HepG2 (cell line): ENCODE results near the gene MLLT11. TPM values are rescaled to one million over a fixed set of nuclear protein-coding genes. Genes with fewer than 3 reads are reported as not detected.

ENCODE experiments used
- ARID5B ChIP-seq: IDR thresholded peaks from 2 replicates; pipeline ENCODE4 v1.4.0; 2020; ENCODE audit warnings: mild to moderate bottlenecking, missing genetic modification reagents
- GABPB1 ChIP-seq: IDR thresholded peaks from 2 replicates; pipeline ENCODE4 v1.6.1; 2016; ENCODE audit warnings: mild to moderate bottlenecking, missing genetic modification reagents, moderate library complexity, missing compliant biosample characterization
- GLI4 ChIP-seq: sonication (generic); formaldehyde crosslinking; IDR thresholded peaks from 2 replicates; pipeline ENCODE4 v1.5.1; 2020; ENCODE audit warnings: missing genetic modification reagents, mild to moderate bottlenecking, moderate library complexity, borderline replicate concordance
- GMEB1 ChIP-seq: sonication (generic); formaldehyde crosslinking; IDR thresholded peaks from 2 replicates; pipeline ENCODE4 v1.5.1; 2020; ENCODE audit warnings: missing genetic modification reagents, mild to moderate bottlenecking, borderline replicate concordance
- KAT7 ChIP-seq: IDR thresholded peaks from 2 replicates; pipeline ENCODE4 v1.6.1; 2018; ENCODE audit warnings: borderline replicate concordance, missing compliant biosample characterization
- MYPOP ChIP-seq: sonication (generic); formaldehyde crosslinking; IDR thresholded peaks from 2 replicates; pipeline ENCODE4 v1.8.1; 2023; ENCODE audit warnings: mild to moderate bottlenecking, moderate library complexity, missing genetic modification reagents
- PBX2 ChIP-seq: IDR thresholded peaks from 2 replicates; pipeline ENCODE4 v1.6.1; 2016; ENCODE audit warnings: control low read depth
- PHF8 ChIP-seq: sonication (generic); formaldehyde crosslinking; IDR thresholded peaks from 2 replicates; pipeline ENCODE4 v1.5.0; 2020; ENCODE audit warnings: missing genetic modification reagents
- PPARG ChIP-seq: conservative IDR thresholded peaks from 2 replicates; pipeline ENCODE4 v1.6.1; 2016; ENCODE audit warnings: missing biosample characterization, missing genetic modification reagents
- PRDM4 ChIP-seq: sonication (generic); formaldehyde crosslinking; IDR thresholded peaks from 2 replicates; pipeline ENCODE4 v1.9.0; 2021; ENCODE audit warnings: missing genetic modification reagents, borderline replicate concordance
- PRMT3 ChIP-seq: sonication (generic); formaldehyde crosslinking; IDR thresholded peaks from 2 replicates; pipeline ENCODE4 v1.8.1; 2022; ENCODE audit warnings: low read depth, mild to moderate bottlenecking, moderate library complexity, missing genetic modification reagents, borderline replicate concordance
- SSRP1 ChIP-seq: IDR thresholded peaks from 2 replicates; pipeline ENCODE4 v1.6.1; 2016; ENCODE audit warnings: control low read depth
- ZNF234 ChIP-seq: sonication (generic); formaldehyde crosslinking; conservative IDR thresholded peaks from 2 replicates; pipeline ENCODE4 v1.5.1; 2020; ENCODE audit warnings: mild to moderate bottlenecking, missing genetic modification reagents
- ZNF335 ChIP-seq: sonication (generic); formaldehyde crosslinking; IDR thresholded peaks from 2 replicates; pipeline ENCODE4 v1.4.0; 2020; ENCODE audit warnings: missing genetic modification reagents
- ZNF431 ChIP-seq: sonication (generic); formaldehyde crosslinking; IDR thresholded peaks from 2 replicates; pipeline ENCODE4 v1.9.0; 2022; ENCODE audit warnings: missing genetic modification reagents, low read depth, mild to moderate bottlenecking, borderline replicate concordance
- ZNF446 ChIP-seq: sonication (generic); formaldehyde crosslinking; IDR thresholded peaks from 2 replicates; pipeline ENCODE4 v1.5.0; 2020; ENCODE audit warnings: mild to moderate bottlenecking, missing genetic modification reagents
- ZNF547 ChIP-seq: sonication (generic); formaldehyde crosslinking; IDR thresholded peaks from 2 replicates; pipeline ENCODE4 v1.5.1; 2020; ENCODE audit warnings: mild to moderate bottlenecking, missing genetic modification reagents
- ZNF614 ChIP-seq: IDR thresholded peaks from 2 replicates; pipeline ENCODE4 v1.6.1; 2018; ENCODE audit warnings: missing biosample characterization, missing genetic modification reagents, inconsistent platforms, borderline replicate concordance
- ZNF792 ChIP-seq: IDR thresholded peaks from 2 replicates; pipeline ENCODE4 v1.6.1; 2016
- polyA plus RNA-seq, 8 experiments: library from polyadenylated mRNA; depleted of rRNA in 3 of 8; stranded (reverse) in 7 of 8; unstranded in 1 of 8; fragments of >200 nt; fragmentation: Illumina TruSeq in 4 of 8; extraction: Trizol in 4 of 8; gene quantifications; 2 replicates each; pipeline versions ENCODE4 v1.2.1 to v1.2.3, GENCODE V29; 2011 to 2016; ENCODE audit warnings: low read depth in 4 of 8, missing spikeins in 1 of 8, mixed read lengths in 1 of 8; ENCODE audit not compliant: insufficient read depth in 1 of 8
- total RNA-seq, 5 experiments: library from RNA; depleted of rRNA; stranded (reverse); fragments of >200 nt; fragmentation: Illumina TruSeq; extraction: Trizol; gene quantifications; 2 replicates each; pipeline ENCODE4 v1.2.3, GENCODE V29; 2016; ENCODE audit warnings: low read depth in 1 of 5

MLLT11 gene
- total and polyA plus RNA-seq, 2 of the 13 experiments (the other 11 are each of a cell fraction or from before 2014, with no cell fraction given): 0.21 to 0.22 TPM

GRCh38 chr1:151047925-151048644, 12.1 kb upstream of the MLLT11 start (continued):
- TF ChIP-seq PRDM4 (no peak), GABPB1 (CRISPR knock-in tag) (peak; percentile 51), PPARG (CRISPR knock-in tag) (no peak), PBX2 (CRISPR knock-in tag) (no peak), ZNF431 (CRISPR knock-in tag) (no peak), ZNF234 (CRISPR knock-in tag) (no peak), ZNF335 (CRISPR knock-in tag) (peak; percentile 89; the same call in 1 of the 2 replicates), GMEB1 (CRISPR knock-in tag) (no peak; the same call in 1 of the 2 replicates), ZNF792 (CRISPR knock-in tag) (0 out of 2 replicates have a peak, but pooled peaks have one; percentile 45), PRMT3 (0 out of 2 replicates have a peak, but pooled peaks have one; percentile 15), SSRP1 (no peak), ZNF547 (CRISPR knock-in tag) (peak; percentile 73), PHF8 (peak; percentile 56), KAT7 (no peak), ZNF446 (CRISPR knock-in tag) (no peak; the same call in 1 of the 2 replicates), ZNF614 (CRISPR knock-in tag) (no peak), MYPOP (CRISPR knock-in tag) (0 out of 2 replicates have a peak, but pooled peaks have one; percentile 43), GLI4 (CRISPR knock-in tag) (peak; percentile 84; the same call in 1 of the 2 replicates), ARID5B (CRISPR knock-in tag) (0 out of 2 replicates have a peak, but pooled peaks have one; percentile 0)
